ENCODE data around the gene KCNE4.

The KCNE4 gene

DNA sequence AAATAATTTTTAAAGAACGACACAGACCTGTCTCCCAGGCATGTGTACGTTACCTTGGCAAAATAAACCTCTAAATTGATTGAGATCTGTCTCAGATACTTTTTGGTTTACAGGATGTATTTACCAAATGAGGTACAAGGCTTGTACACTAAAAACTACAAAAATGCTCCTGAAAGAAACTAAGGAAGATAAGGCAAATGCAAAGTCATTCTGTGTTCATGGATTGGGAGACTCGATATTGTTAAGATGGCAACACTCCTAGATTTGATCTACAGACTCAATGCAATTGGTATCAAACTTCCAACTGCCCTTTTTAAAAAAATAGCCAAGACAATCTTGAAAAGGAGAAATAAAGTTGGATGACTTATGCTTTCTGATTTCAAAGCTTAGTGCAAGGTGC lies 11.5 kb upstream of the KCNE4 start:
- DNase-seq (ENCODE audit: low read depth in 2 of 2) = no peak

DNA sequence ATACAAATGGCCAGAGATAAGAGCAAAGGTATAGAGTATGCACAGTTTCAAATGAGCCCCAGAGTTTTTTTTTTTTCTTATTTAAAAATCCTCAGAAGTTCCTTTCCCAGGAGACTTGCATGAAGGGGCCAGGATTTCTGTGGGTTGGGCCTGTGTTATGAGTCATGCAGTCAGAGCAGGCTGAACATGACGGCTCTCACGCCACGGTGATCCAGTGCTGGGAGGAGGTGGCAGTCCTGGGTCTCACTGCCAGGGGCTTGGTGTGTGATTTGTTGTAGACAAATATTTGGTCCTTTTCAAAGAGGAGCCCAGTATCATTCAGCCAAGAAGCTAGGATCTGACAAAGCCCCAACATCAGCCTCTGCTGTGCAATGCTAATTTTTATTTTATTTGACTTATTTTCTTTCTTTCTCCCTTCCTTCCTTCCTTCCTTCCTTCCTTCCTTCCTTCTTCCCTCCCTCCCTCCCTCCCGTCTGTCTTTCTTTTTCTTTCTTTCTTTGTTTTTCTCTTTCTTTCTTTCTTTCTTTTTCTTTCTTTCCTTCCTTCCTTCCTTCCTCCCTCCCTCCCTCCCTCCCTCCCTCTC lies 10.4 kb upstream of the KCNE4 start:
- DNase-seq (ENCODE audit: low read depth in 2 of 2) = no peak

DNA sequence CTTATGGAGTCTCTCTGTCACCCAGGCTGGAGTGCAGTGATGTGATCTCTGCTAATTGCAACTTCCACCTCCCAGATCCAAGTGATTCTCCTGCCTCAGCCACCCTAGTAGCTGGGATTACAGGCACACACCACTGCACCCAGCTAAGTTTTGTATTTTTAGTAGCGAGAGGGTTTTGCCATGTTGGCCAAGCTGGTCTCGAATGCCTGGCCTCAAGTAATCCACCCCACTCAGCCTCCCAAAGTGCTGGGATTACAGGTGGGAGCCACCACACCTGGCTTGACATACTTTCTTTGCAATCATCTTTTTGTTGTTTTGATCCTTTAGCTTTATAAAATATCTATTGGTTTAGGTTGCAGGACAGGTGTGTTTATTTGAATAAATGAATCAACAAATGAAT lies 9.7 kb upstream of the KCNE4 start:
- DNase-seq (ENCODE audit: low read depth in 2 of 2) = no peak

DNA sequence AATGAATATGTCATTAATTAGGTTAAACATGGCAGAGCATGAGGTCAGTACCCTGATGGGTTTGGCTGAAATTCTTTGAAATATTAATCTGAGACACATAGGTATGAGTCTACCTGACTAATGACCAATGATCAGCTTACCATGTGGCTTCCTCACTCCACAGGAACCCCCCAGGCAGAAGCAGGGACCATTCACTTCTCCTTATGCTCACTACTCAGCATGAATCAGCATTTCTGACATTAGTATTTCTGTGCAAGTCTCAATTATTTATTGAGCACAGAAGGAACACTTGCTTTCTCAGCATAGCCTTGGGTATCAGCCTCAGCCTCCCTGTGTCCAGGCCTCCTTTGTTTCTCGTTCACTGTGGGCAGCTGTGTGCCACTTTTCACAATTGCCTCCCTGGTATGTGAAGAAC lies 9.3 kb upstream of the KCNE4 start:
- no peak for DNase-seq (ENCODE audit: low read depth in 2 of 2)

DNA sequence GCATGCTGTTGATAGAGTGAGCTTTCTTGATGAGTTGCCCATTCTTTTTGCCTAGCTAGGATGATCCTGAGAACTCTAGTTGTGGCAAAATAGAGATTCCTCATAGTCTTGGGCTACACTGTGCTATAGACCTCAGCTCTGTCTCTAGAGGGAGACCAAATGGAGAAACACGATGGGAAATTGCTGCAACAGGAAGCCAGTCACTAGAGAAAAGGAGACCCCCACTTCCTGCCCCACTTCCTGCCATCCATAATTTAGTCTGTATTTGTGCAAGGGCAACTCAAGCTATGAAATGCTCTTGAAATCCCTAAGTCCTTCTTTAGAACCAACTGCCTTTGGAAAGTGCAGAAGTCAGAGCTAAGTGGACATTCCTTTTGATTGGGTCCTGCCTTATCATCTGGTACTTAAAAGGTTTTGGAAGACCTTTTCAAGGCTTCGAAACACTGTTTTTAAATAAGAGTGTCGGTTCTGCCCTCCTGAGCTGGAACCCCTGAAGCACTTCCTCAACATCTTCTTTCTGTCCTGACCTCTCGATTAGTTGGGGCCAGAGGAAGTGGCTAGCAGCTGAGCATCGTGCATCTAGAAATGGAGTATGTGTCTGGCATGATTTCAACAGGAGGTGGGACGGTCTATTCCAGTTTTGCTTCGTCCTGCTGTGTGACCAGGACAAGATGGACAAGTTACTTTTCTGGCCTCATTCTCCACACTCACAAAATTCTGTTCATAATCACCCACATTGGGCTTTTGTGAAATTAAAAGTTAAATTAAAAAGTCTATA lies 8.6 kb upstream of the KCNE4 start:
- no peak for DNase-seq (ENCODE audit: low read depth in 2 of 2)

DNA sequence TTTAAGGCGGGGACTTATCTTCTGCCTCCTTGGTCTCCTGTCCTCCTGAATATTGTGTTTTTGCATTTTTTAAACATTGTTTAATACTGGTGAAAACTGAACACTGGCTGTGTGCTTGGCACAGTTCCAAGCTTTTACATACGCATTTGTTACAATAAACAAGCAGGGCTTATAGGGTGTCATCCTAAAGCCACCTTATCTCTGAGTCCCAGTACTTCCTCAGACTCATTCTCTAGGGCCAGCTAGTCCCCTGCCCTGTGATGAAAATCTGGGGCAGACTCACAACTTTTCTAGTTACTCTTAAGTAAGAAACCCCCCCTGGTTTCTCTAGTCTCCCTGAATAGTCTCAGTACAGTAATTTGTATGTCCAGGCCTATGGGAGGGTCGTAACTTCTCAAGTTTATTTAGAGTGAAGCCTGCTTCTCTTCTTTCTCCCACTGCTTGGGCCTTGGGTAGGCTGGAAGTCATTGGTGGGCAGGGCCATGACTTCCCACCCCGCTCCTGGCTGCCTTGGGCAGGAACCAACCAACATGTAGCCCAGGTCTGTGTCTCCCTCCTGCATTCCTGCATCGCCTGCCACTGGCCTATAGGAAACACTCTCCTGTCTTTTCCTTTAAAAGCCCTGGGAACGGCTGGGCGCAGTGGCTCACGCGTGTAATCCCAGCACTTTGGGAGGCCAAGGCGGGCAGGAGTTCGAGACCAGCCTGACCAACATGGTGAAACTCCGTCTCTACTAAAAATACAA lies 7.7 kb upstream of the KCNE4 start:
- DNase-seq (ENCODE audit: low read depth in 2 of 2) = no peak

DNA sequence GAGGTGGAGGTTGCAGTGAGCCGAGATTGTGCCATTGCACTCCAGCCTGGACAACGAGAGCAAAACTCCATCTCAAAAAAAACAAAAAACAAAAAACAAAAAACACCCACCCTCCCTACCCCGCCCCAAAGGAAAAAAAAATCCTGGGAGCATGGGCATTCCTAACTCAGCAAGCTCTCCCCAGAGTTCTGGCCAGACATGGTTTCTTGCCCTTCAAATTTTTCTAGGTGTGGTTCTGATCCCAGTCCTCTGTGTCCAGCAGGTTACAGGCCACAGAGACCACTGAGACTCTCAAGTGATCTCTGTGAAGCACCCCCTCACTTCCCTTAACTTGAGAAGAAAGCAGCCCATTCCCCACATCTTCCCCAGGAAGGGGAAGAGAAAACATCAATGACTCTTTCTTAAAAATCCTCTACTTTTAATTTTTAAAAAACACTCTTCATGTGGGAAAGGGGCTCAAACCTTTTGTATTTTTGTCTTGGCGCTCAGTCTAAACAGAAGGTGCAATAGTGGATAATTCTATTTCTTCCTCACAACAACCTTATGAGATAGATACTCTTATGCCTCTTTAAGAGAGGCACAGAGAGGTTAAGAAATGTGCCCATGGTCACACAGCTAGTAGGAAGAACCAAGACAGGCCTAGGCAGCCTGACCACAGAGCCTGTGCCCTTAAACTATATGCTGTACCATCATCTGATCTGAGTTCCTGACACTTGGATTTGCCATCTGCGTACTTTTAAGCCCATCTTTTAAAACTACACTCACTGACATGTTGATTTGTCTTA lies 6.9 kb upstream of the KCNE4 start:
- no peak for DNase-seq (ENCODE audit: low read depth in 2 of 2)

DNA sequence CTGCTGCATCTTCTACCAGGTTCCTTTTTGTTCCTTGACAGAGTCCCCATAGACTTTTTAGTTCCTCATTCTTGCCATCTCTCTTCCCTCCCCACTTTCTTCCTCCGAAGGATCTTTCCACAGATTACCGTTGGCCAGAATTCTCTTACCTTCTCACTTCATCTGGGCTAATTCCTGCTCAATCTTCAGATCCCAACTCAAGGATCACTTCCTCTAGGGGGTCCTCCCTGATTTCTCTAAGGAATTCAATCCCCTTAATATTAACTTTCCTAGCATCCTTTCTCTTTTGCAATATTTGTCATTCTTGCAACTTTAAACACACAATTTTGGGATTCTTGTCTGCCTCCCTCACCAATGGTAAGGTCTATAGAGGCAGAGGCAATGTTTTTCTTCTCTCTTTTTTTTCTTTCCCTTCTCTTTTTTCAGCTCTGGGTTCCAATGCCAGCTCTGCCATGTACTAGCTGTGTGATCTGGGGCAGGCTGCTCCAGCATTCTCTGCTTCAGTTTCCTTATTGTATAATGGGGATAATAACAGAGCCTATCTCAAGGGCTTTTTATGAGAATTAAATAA lies 5.4 kb upstream of the KCNE4 start:
- no peak for DNase-seq (ENCODE audit: low read depth in 2 of 2)

DNA sequence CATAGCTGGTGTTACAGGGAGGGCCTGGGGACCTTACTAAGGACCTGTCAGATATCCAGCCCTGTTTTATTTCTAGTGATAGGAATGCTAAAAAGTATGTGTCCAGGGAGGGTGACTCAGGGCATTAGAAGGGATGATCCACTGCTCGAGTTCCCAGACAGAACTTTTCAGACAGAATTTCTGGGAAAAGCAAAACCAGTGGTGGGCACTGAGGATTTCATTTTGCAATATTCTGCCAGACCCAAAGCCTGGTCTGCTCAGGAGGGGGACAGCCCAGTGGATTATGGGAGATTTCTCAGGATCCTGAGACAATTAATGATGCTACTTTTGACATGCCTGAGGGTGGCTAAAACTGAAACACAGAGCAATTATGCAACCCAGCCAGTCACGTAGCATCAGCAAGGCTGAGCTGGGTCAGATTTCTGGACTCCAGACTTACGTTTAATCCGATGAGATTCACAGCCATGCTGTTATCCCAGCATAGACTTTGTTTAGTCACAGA lies 4.7 kb upstream of the KCNE4 start:
- no peak for DNase-seq (ENCODE audit: low read depth in 2 of 2)

DNA sequence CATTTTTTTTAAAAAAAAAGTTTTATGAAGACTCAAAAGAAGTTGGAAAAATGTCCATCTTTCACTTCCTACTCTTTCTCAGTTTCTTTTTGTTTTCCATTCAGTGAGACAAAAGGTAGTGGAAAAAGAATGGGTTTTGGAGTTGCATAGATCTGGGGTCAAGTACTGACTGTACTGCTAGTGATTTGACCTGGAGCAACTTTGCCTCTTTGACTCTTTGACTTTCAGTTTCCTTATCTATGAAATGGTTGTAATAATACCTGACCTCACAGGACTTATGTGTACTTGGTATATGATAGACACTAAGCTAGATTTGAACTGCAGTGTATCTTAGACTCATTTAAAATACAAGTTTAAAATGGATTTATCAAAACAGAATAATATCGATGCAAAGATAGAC lies 3.5 kb upstream of the KCNE4 start:
- DNase-seq (ENCODE audit: low read depth in 2 of 2) = no peak

DNA sequence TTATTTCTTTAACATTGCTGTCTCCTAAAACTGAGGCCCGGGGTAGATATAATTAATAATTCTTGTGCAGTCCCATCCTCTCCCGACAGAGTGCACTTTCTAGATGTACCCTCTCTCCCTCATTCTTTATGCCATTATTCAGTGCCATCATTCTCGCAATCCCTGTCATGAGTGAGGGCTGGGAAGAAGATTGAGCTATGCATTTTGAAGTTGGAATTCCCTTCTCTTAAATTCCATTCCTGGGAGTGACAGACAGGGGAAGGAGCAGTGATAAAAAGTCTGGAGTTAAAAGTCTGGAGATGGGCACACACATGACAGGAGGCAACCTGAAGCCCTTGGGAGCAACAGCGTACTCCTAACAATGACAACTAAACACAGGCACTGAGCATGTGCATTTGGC lies 2.6 kb upstream of the KCNE4 start:
- DNase-seq (ENCODE audit: low read depth in 2 of 2) = no peak

DNA sequence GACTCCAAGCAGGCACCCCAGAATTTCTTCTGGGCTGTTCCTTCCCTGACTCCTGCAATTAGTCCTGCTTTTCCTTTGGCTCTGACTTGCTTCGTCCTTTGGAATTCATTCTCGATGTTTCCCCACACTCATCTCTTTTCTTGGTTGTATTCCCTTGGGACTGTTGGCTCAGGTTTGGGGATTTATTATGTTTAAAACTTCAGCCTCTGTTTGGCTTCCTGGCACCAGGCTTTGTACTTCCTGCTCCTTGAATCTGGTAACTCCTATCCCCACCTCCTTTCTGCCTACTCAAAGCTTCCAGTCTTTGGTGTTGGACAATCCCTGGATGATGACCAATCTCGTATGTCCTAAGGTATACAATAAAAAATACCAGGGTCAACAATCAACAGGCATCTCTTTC lies 1.8 kb upstream of the KCNE4 start:
- no peak for DNase-seq (ENCODE audit: low read depth in 2 of 2)

DNA sequence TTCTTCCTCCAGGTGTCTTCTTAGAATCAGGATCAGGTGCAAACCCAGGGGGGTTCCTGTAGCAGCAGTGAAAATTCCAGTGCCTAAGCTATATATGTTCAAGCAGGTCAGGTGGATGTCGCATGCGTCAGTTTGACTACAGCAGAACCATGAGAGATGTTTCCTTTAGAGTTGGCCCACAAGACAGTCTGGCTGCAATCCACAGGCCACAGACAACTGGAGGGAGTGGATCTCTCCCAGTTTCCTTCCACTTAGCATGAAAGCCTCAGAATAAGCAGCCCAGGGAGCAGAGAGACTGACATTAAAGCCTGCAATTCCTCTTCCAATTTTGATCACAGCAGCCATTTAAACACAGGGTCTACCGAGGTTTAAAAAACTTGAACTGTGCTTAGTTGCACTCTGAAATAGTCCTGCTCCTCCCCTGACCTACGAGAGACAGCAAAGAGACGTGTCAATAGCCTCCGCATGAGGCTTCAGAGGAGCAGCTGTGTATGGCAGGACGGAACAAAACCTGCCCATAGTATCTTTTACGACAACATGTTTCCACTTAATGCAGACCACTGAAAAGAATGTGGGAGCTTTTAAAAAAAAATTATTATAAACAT lies 988 bp upstream of the KCNE4 start:
- DNase-seq (ENCODE audit: low read depth in 2 of 2) = no peak

DNA sequence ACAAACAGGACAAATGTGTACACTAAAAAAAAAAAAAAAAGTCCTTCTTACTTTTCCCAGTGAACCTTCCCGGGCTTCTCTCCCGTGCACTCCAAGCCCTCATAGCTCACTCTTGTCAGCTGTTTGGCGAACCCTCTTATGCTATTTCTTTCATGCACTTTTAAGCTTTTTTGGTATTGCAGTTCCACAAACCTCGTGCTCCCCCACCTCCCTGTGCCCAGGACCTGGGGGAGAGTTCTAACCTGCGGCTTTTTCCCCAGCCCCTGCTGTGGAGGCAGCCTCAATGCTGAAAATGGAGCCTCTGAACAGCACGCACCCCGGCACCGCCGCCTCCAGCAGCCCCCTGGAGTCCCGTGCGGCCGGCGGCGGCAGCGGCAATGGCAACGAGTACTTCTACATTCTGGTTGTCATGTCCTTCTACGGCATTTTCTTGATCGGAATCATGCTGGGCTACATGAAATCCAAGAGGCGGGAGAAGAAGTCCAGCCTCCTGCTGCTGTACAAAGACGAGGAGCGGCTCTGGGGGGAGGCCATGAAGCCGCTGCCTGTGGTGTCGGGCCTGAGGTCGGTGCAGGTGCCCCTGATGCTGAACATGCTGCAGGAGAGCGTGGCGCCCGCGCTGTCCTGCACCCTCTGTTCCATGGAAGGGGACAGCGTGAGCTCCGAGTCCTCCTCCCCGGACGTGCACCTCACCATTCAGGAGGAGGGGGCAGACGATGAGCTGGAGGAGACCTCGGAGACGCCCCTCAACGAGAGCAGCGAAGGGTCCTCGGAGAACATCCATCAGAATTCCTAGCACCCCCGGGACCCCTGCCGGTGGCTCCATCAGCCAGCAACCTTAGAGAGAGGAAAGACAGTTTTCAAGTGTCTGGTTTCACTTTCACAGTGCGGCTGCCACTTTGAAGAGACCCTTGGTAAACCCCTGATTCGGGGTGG lies 826 bp downstream of the KCNE4 start:
- DNase-seq (ENCODE audit: low read depth in 2 of 2) = no peak

DNA sequence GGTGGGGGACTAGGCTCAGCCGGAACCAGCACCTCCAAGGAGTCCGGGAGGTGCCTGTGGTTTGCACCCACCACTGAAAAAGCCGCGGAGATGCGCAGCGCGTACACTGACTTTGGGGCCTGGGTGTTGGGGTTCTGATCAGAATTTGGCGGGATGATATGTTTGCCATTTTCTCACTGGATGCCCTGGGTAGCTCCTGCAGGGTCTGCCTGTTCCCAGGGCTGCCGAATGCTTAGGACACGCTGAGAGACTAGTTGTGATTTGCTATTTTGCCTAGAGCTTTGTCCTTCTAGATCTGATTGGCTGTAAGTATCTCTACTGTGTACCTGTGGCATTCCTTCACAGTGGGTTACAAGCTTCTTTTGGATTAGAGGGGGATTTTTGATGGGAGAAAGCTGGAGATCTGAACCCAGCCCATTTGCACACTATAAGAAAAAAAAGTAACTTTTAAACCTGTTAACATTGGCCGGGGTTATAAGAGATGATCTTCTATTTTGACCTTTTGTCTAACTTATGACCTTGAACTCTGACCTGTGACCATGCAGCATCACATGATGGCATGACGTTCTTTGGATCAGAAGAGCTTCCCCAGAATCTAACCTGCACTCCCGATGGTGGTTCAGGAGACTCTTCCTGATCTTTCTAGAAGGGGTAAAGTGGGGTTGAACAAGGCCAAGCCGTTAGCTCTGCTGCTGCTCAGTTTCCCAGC lies 1.6 kb downstream of the KCNE4 start:
- no peak for DNase-seq (ENCODE audit: low read depth in 2 of 2)

DNA sequence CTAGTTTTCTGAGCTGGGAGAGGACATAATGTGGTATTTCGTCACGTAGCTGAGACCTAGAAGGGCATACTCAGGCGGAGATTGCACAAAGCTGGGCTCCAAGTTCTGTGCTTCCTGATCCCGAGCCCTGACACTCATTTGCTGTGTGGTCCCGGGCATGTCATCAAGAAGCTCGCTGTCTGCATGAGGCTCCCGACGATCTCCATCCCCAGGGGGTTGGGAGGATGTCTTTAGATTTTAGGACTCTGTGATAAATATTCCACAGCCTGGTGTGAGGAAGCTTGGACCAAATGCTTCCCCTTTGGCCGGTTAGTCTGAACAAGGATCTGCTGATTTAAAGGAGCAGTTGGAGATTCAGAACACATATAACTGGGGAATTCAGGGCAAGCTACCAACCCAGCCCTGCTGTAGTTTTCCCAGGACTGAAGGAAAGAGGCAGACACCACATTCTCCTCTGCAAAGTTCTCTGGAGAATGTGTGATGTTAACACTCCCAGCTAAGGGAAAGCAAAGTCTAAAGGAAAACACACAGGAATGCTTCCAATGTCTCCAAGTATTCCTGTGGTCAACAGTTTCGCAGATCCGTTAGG lies 2.3 kb downstream of the KCNE4 start:
- DNase-seq (ENCODE audit: low read depth in 2 of 2) = no peak

DNA sequence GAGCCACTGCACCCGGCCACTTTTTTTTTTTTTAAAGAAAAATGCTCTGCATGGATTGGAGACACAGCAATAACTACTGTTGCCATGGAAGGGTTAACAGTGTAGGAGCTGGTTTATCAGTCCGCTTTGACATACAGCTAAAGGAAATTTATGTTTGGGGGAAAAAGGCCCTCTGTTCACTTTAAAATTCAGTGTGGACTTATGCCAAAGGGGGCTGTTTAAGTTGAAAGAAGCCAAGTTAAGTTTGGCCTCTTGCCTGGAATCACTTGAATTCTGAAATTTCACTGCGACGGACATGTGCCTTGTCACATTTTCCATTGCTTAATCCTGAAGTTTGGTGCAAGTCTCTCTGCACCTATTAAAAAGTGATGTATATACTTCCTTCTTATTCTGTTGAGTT lies 3.1 kb downstream of the KCNE4 start:
- no peak for DNase-seq (ENCODE audit: low read depth in 2 of 2)

DNA sequence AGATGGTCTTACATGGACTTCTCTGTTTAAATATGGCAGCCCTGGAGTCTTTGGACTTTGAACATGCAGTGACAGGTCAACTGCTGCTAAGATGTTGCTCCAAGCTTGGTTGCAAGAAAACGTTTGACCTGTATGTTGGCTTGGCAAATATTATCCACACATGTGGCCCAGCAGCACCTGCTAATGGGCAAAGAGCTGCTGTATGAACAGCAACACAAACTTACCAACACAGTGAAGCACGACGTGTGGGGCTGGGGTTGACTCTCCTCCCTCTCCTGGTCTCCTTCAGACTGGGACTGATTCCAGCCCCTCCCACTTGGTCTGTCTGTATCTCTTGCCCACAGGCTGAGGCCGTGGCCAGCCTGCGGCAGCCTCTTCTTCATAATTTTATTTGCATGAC lies 3.8 kb downstream of the KCNE4 start:
- DNase-seq (ENCODE audit: low read depth in 2 of 2) = no peak

DNA sequence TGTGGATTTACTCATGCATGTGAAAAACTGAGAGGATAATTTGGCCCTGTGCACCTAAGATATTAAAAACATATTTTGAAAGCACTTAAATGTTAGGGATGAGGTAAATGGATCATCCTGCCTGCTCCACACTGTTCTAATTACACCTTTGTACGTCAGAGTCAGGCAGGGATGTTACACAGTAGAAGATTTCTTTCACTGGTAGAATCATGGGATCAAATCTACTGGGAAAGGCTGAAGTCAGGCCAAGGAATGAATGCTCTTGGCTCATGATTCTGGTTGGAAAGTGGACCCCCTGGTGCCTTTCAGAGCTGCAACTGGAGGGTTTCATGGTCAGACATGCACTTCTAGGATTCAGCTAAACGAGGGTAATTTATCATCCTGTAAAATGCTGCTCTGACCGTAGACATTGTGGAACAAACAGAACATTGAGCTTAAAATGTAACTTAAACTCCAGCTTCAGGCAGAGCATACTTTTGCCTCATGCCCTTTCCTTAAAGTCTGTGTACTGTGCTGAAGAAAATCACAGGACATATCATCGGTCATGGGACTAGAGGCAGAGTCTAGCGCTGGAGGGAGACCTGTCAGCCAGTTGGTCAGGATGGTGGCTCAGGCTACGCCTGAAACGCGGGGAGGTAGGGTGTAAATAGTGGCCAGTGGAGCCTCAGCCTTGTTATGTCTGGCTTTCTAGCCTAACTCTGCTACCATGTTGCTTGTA lies 4.9 kb downstream of the KCNE4 start:
- DNase-seq (ENCODE audit: low read depth in 2 of 2) = no peak

Data from stimulated activated CD8-positive, alpha-beta memory T cell treated with anti-CD3 and anti-CD28 coated beads, Interleukin-7, amount 100 ng/mL, for 1 hour (primary cell).